Right lobe of liver (tissue), 6 donors: ENCODE results near the gene SERINC2. TPM values are rescaled to one million over a fixed set of nuclear protein-coding genes. Genes with fewer than 3 reads are reported as not detected.
"Not testable (repeated sequence)": the region's sequence is repeated elsewhere in the genome, so short reads cannot be mapped to it uniquely, and the experiment has no call there.

Experiments
- ATAC-seq, 4 donors: fragments of 200-7000 bp; cut with Tn5 transposase; one replicate each; pipeline ENCODE4 v1.9.1; 2020; ENCODE audit warnings: mild to moderate bottlenecking in 4 of 4, moderate library complexity in 4 of 4
- DNase-seq, 3 donors: peaks; one replicate each; pipeline ENCODE4 v3.0.0-alpha.2; 2020
- H3K27ac ChIP-seq, 3 donors: fragments of 200-600 bp; one replicate each; pipeline ENCODE4 v1.8.0; 2022
- H3K27me3 ChIP-seq, 2 donors: fragments of 200-600 bp; one replicate each; pipeline ENCODE4 v1.8.0; 2022
- H3K36me3 ChIP-seq, 4 donors: fragments of 200-600 bp; sonication (generic) in 1 of 4; one replicate each; pipeline versions ENCODE4 v1.5.1 to v1.8.0; 2017 to 2022; ENCODE audit warnings: control low read depth in 1 of 4
- H3K4me1 ChIP-seq, 4 donors: fragments of 200-600 bp; sonication (generic) in 1 of 4; one replicate each; pipeline versions ENCODE4 v1.5.1 to v1.8.0; 2017 to 2022; ENCODE audit warnings: control low read depth in 1 of 4
- H3K4me3 ChIP-seq, 3 donors: fragments of 200-600 bp; one replicate each; pipeline ENCODE4 v1.8.0; 2022
- H3K9me3 ChIP-seq, 4 donors: fragments of 200-600 bp; sonication (generic) in 1 of 4; one replicate each; pipeline versions ENCODE4 v1.5.1 to v1.8.0; 2017 to 2022; ENCODE audit warnings: control low read depth in 1 of 4
- POLR2A ChIP-seq: fragments of 450-650 bp; IDR thresholded peaks from one replicate; pipeline ENCODE4 v1.6.1; 2017; ENCODE audit warnings: antibody characterized with exemption, mild to moderate bottlenecking
- WGBS: methylation state at CpG from one replicate; pipeline ENCODE4 v1.1.6; 2018; ENCODE audit warnings: low coverage, low lambda C conversion rate; ENCODE audit not compliant: insufficient coverage; ENCODE audit errors: missing lambda C conversion rate; 5-methylcytosine and 5-hydroxymethylcytosine counted together
- intact Hi-C, 2 donors: fragments of 100-400 bp; cut with DNase I; formaldehyde crosslinking; loops; one replicate each; pipeline versions ENCODE4 v1.11.2 to v1.14.1; 2022
- total RNA-seq, 6 experiments: library from RNA; depleted of rRNA in 2 of 6; stranded (reverse); fragments of >200 nt in 2 of 6; fragmentation: NEBNext Ultra II Directional in 3 of 6; extraction: Animal tissue kit (Norgen Biotek cat#: 25700) in 3 of 6; gene quantifications; one replicate each; pipeline versions ENCODE4 v1.1.0 to v1.2.4, GENCODE V29; 2016 to 2023
- TF ChIP-seq, protein P1 (sequence below), 4 donors: fragments of 200-600 bp in 3 of 4; fragments of 450-650 bp in 1 of 4; IDR thresholded peaks; one replicate each; pipeline versions ENCODE4 v1.5.1 to v1.8.0; 2016 to 2022; ENCODE audit warnings: antibody characterized with exemption in 4 of 4, mild to moderate bottlenecking in 2 of 4
- donor health status: DM: no; HTN: yes; CAD: no.
- donor health status: DM: no; HTN: no; CAD: no.
- donor health status: DM: no; HTN: no; CAD: no.
- donor health status: DM: no; HTN: yes; CAD: no.
- donor health status: DM: no; HTN: yes; CAD: no.

Gene SERINC2
- total RNA-seq, 6 experiments from 2014 or later, result 59.7 to 117 (median 86.9) TPM

DNA sequence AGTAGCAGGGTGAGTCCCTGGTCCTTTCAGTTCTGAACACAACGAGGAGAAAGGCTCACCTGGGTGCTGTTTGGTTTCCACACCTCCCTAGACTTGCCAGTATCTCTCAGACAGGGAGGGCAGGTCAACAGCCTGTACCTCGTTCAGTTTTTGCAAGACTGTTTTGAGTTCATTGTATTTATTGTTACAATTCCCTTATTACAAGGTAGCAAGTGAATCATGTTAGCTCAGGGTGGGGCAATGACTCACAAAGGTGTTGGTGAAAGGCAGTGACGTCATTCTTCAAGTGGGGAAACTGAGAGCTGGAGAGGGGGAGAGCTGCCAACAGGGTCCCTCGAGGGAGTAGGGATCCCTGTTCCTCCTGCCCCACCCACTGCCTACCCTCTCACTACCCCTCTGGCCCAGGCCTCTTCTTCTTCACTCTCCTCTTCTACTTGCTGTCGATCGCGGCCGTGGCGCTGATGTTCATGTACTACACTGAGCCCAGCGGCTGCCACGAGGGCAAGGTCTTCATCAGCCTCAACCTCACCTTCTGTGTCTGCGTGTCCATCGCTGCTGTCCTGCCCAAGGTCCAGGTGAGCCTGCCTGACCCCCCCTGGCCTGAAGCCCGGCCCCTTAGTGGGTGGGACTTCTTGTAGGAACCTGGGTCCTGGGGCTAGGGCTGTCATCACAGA is 13.4 kb downstream of the SERINC2 start:
- intact Hi-C loops, result loop anchor here (5.0 to 10.0 kb wide), 2 partner anchors 34 to 118 kb away; no protein-coding TSS in a partner anchor
- TF ChIP-seq POLR2A, result no peak
- TF ChIP-seq, protein P1, sequence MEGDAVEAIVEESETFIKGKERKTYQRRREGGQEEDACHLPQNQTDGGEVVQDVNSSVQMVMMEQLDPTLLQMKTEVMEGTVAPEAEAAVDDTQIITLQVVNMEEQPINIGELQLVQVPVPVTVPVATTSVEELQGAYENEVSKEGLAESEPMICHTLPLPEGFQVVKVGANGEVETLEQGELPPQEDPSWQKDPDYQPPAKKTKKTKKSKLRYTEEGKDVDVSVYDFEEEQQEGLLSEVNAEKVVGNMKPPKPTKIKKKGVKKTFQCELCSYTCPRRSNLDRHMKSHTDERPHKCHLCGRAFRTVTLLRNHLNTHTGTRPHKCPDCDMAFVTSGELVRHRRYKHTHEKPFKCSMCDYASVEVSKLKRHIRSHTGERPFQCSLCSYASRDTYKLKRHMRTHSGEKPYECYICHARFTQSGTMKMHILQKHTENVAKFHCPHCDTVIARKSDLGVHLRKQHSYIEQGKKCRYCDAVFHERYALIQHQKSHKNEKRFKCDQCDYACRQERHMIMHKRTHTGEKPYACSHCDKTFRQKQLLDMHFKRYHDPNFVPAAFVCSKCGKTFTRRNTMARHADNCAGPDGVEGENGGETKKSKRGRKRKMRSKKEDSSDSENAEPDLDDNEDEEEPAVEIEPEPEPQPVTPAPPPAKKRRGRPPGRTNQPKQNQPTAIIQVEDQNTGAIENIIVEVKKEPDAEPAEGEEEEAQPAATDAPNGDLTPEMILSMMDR (IDR thresholded peaks at IDR 0.05), result no peak
- no peak overlapping the region for H3K27ac ChIP-seq
- no peak for DNase-seq
- WGBS, result 77% methylated on average over 10 of the region's 14 CpGs
- no peaks in the 10 kb centered on the region for H3K9me3 ChIP-seq
- ATAC-seq, result no peak
- peaks cover 0 to 9% (median 2%) of the 10 kb centered on the region in 4 donors for H3K4me1 ChIP-seq
- H3K36me3 ChIP-seq, result peaks cover 0 to 3% (median 0%) of the 10 kb centered on the region in 4 donors
- no peaks in the 10 kb centered on the region for H3K27me3 ChIP-seq
- no peak overlapping the region for H3K4me3 ChIP-seq

DNA sequence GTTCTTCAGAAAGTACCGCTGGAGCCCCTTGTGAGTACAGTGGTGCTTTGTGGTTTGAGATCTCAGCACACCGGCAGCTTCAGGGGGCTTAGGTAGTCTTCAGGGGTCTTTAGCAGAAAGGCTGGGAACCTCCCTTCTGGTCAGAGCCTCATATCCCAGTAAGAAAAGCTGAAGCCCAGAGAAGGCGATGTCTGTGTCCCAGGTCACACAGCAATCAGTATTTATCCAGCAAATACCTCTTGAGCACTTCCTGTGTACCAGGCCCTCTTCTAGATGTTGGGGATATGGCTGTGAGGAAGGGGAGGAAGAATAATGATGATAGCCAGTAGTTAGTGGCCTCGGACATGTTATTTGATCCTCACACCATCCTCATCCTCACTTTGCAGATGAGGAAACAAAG is 14.3 kb downstream of the SERINC2 start:
- peaks cover 0 to 3% (median 0%) of the 10 kb centered on the region in 4 donors for H3K36me3 ChIP-seq
- H3K9me3 ChIP-seq, result no peaks in the 10 kb centered on the region
- intact Hi-C loops, result loop anchor here (5.0 to 10.0 kb wide), 2 partner anchors 35 to 117 kb away; no protein-coding TSS in a partner anchor
- ATAC-seq (no peak), DNase-seq (no peak)
- H3K27ac ChIP-seq, result no peak overlapping the region
- TF ChIP-seq POLR2A, result no peak
- TF ChIP-seq, protein P1 (IDR thresholded peaks at IDR 0.05), result no peak
- WGBS, result 53% methylated on average over 2 of the region's 4 CpGs
- H3K4me3 ChIP-seq, result no peak overlapping the region
- H3K27me3 ChIP-seq, result no peaks in the 10 kb centered on the region
- H3K4me1 ChIP-seq, result peaks cover 0 to 9% (median 1%) of the 10 kb centered on the region in 4 donors

DNA sequence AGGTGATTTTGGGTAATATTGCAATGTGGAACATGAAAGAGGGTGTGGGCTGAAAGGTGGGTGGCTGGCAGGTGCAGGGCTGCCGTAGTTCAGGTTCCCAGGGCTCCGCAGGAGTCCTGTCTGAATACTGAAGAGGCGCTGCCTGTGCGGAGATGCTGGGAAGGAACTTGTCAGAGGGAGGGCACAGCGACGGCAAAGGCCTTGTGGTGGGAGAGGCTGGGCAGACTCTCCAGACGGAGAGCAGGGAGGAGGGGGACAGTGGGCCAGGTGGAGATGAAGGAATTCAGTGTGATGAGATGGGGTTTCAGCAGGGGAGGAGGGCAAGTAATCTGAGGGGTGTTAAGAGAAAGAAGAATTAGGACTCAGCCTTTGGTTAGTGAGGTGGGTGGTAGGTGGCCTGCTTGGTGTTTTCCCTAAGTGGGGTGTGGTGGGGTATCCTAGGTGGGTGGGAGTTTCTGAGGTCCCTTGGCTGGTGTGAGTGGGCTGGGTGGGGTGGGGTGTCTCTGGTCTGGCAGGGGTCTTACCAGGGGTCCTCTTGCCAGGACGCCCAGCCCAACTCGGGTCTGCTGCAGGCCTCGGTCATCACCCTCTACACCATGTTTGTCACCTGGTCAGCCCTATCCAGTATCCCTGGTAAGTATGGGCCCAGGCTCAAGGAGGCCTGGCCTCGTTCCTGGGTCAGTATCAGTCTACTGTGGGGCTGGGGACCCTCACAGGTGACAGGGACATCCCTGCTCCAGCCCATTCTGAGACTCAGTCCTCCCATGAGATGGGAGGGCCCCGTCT is 15.6 kb downstream of the SERINC2 start:
- Histone ChIP-seq H3K4me1 (peaks cover 0 to 6% (median 0%) of the 10 kb centered on the region in 4 donors), H3K36me3 (peaks cover 0 to 3% (median 0%) of the 10 kb centered on the region in 4 donors), H3K27ac (no peak overlapping the region), H3K4me3 (no peak overlapping the region), H3K9me3 (no peaks in the 10 kb centered on the region), H3K27me3 (no peaks in the 10 kb centered on the region)
- TF ChIP-seq, protein P1 (IDR thresholded peaks at IDR 0.05), result no peak
- no peak for TF ChIP-seq POLR2A
- no peak for ATAC-seq
- intact Hi-C loops, result loop anchor here (5.0 to 10.0 kb wide), 2 partner anchors 36 to 116 kb away; no protein-coding TSS in a partner anchor
- DNase-seq, result no peak
- WGBS, result 87% methylated on average over 6 of the region's 12 CpGs

DNA sequence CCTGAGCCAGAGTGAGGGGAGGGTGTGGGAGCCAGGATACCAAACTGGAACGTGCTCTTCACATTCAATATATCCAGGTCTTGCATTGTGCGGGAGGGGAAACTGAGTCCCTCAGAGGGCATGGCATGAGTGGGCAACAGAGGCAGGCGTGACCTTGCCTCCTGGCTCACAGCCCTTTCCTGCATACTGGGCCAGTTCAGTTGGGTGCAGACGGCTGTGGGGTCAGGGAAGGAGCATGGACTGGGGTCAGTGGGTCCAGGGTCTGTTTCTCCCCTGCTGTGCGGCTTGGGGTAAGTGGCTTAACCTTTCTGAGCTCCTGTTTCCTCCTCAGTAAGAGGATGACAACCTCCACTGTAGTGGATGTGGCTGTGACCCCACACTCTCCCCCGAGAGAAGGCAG is 16.6 kb downstream of the SERINC2 start:
- Histone ChIP-seq H3K27me3 (no peaks in the 10 kb centered on the region), H3K36me3 (peaks cover 0 to 3% (median 0%) of the 10 kb centered on the region in 4 donors), H3K4me1 (peaks cover 0 to 6% (median 0%) of the 10 kb centered on the region in 4 donors), H3K27ac (no peak overlapping the region), H3K9me3 (no peaks in the 10 kb centered on the region), H3K4me3 (no peak overlapping the region)
- no peak for DNase-seq
- TF ChIP-seq POLR2A, result no peak
- TF ChIP-seq, protein P1 (IDR thresholded peaks at IDR 0.05), result no peak
- WGBS, result 80% methylated on average over 2 of the region's 6 CpGs
- ATAC-seq, result no peak
- intact Hi-C loops, result loop anchor here (5.0 to 10.0 kb wide), 2 partner anchors 37 to 115 kb away; no protein-coding TSS in a partner anchor

DNA sequence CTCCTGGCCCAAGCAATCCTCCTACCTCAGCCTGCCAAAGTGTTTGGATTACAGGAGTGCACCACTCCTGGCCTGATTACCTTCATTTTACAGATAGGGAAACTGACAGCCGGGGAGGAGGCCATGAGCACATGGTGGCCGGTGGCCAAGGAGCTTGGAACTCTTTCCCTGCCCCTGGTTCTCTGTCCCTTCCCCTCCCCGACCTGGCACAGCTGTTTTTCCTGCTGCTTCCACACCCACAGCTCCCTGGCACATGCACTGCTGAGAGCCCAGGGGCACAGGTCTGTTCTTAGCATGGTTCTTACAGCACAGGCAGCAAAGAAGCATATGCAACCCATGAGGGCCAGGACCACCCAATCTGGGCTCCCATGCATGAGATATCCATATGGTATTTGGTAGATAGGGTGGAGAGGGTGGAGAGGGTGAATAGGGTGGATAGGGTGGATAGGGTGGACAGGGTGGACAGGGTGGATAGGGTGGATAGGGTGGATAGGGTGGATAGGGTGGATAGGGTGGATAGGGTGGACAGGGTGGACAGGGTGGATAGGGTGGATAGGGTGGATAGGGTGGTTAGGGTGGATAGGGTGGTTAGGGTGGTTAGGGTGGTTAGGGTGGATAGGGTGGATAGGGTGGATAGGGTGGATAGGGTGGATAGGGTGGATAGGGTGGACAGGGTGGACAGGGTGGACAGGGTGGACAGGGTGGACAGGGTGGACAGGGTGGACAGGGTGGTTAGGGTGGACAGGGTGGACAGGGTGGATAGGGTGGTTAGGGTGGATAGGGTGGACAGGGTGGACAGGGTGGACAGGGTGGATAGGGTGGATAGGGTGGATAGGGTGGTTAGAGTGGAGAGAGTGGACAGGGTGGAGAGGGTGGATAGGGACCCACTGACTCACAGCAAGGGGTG is 18.6 kb downstream of the SERINC2 start:
- H3K9me3 ChIP-seq, H3K4me3 ChIP-seq, H3K27me3 ChIP-seq, H3K36me3 ChIP-seq, H3K27ac ChIP-seq, intact Hi-C loops, H3K4me1 ChIP-seq: not testable (repeated sequence)
- peak in 1 of 4 donors; percentile 68 for ATAC-seq
- peak in 1 of 3 donors; percentile 85 for DNase-seq
- WGBS, result 67% methylated on average over 3 of the region's 3 CpGs
